Glutamatergic neuron (in vitro differentiated cells): ENCODE measurements around the gene UBE2E1. TPM values are rescaled to one million over a fixed set of nuclear protein-coding genes. Genes with fewer than 3 reads are reported as not detected.

ENCODE experiments used
- DNase-seq: peaks from one replicate; pipeline ENCODE4 v3.0.0; 2022
- H3K27ac Mint-ChIP-seq: one replicate; pipeline ENCODE4 v1.8.0; 2020; ENCODE audit warnings: mild to moderate bottlenecking, mixed read lengths, inconsistent platforms; ENCODE audit not compliant: unreplicated experiment
- H3K27me3 Mint-ChIP-seq: one replicate; pipeline ENCODE4 v1.8.0; 2020; ENCODE audit warnings: mild to moderate bottlenecking, moderate library complexity, mixed read lengths, inconsistent platforms; ENCODE audit not compliant: unreplicated experiment
- H3K36me3 Mint-ChIP-seq: one replicate; pipeline ENCODE4 v1.8.0; 2020; ENCODE audit warnings: mild to moderate bottlenecking, mixed read lengths, inconsistent platforms; ENCODE audit not compliant: unreplicated experiment
- H3K4me1 Mint-ChIP-seq: one replicate; pipeline ENCODE4 v1.8.0; 2020; ENCODE audit warnings: mild to moderate bottlenecking, low read depth, mixed read lengths, inconsistent platforms; ENCODE audit not compliant: unreplicated experiment
- H3K4me3 Mint-ChIP-seq: one replicate; pipeline ENCODE4 v1.8.0; 2020; ENCODE audit warnings: mild to moderate bottlenecking, mixed read lengths, inconsistent platforms; ENCODE audit not compliant: unreplicated experiment
- H3K9me3 Mint-ChIP-seq: one replicate; pipeline ENCODE4 v1.8.0; 2020; ENCODE audit warnings: mild to moderate bottlenecking, moderate library complexity, mixed read lengths, inconsistent platforms; ENCODE audit not compliant: unreplicated experiment
- total RNA-seq: library from RNA; stranded (reverse); fragmentation: NEBNext Ultra II Directional; extraction: Animal tissue kit (Norgen Biotek cat#: 25700); gene quantifications from one replicate; pipeline ENCODE4 v1.2.1, GENCODE V29; 2021; ENCODE audit not compliant: unreplicated experiment
- TF ChIP-seq, protein P1 (sequence below): fragments of 200-600 bp; sonication (generic); IDR thresholded peaks from one replicate; pipeline ENCODE4 v1.5.0; 2021; ENCODE audit not compliant: partially characterized antibody, unreplicated experiment

The UBE2E1 gene
- total RNA-seq, 1 donor from 2014 or later = 74.2 TPM

DNA sequence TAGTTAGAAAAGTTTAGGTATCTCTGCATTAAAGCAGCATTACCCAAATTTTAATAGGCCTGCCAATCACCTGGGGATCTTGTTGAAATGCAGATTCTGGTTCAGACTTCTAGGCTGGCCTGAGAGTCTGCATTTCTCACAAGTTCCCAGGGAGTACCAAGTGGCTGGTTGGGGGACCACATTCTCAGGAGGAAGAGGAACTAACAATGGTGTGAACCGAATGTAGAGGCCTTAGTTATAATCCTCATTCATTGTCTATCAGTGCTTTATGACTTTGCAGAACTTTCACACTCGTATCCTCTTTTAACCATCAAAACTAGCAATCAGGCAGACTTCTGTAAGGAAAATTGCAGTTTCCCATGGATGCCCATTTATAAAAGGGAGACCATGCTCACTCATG is 38.2 kb upstream of the UBE2E1 start:
- peaks cover 1% of the 10 kb centered on the region for H3K4me1 Mint-ChIP-seq
- no peak for DNase-seq
- no peaks in the 10 kb centered on the region for H3K27me3 Mint-ChIP-seq
- H3K4me3 Mint-ChIP-seq = no peak overlapping the region
- no peaks in the 10 kb centered on the region for H3K36me3 Mint-ChIP-seq
- H3K9me3 Mint-ChIP-seq = no peaks in the 10 kb centered on the region
- TF ChIP-seq, protein P1, sequence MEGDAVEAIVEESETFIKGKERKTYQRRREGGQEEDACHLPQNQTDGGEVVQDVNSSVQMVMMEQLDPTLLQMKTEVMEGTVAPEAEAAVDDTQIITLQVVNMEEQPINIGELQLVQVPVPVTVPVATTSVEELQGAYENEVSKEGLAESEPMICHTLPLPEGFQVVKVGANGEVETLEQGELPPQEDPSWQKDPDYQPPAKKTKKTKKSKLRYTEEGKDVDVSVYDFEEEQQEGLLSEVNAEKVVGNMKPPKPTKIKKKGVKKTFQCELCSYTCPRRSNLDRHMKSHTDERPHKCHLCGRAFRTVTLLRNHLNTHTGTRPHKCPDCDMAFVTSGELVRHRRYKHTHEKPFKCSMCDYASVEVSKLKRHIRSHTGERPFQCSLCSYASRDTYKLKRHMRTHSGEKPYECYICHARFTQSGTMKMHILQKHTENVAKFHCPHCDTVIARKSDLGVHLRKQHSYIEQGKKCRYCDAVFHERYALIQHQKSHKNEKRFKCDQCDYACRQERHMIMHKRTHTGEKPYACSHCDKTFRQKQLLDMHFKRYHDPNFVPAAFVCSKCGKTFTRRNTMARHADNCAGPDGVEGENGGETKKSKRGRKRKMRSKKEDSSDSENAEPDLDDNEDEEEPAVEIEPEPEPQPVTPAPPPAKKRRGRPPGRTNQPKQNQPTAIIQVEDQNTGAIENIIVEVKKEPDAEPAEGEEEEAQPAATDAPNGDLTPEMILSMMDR = no peak
- H3K27ac Mint-ChIP-seq = no peak overlapping the region

GRCh38 chr3:23775254-23775909 is 30.4 kb upstream of the UBE2E1 start:
- DNase-seq = no peak
- TF ChIP-seq, protein P1 = no peak
- Mint-ChIP-seq H3K27me3 (peaks cover 6% of the 10 kb centered on the region), H3K9me3 (no peaks in the 10 kb centered on the region), H3K4me3 (no peak overlapping the region), H3K36me3 (no peaks in the 10 kb centered on the region), H3K27ac (no peak overlapping the region), H3K4me1 (peaks cover 14% of the 10 kb centered on the region)

GRCh38 chr3:23776352-23776891 is 29.3 kb upstream of the UBE2E1 start:
- DNase-seq = no peak
- Mint-ChIP-seq H3K36me3 (no peaks in the 10 kb centered on the region), H3K4me3 (no peak overlapping the region), H3K27ac (peak overlapping the region; percentile 76), H3K4me1 (peaks cover 14% of the 10 kb centered on the region), H3K9me3 (no peaks in the 10 kb centered on the region), H3K27me3 (peaks cover 7% of the 10 kb centered on the region)
- TF ChIP-seq, protein P1 = no peak

- peaks cover 9% of the 10 kb centered on the region for H3K27me3 Mint-ChIP-seq
- peaks cover 2% of the 10 kb centered on the region for H3K9me3 Mint-ChIP-seq
- peaks cover 14% of the 10 kb centered on the region for H3K4me1 Mint-ChIP-seq
- DNase-seq = no peak
- H3K36me3 Mint-ChIP-seq = no peaks in the 10 kb centered on the region
- TF ChIP-seq, protein P1 = no peak
- H3K27ac Mint-ChIP-seq = no peak overlapping the region
- H3K4me3 Mint-ChIP-seq = no peak overlapping the region
Measured at GRCh38 chr3:23778446-23778845, 27.3 kb upstream of the UBE2E1 start.

GRCh38 chr3:23779841-23780240 is 25.9 kb upstream of the UBE2E1 start:
- no peak overlapping the region for H3K27ac Mint-ChIP-seq
- no peaks in the 10 kb centered on the region for H3K36me3 Mint-ChIP-seq
- H3K4me1 Mint-ChIP-seq = peaks cover 14% of the 10 kb centered on the region
- TF ChIP-seq, protein P1 = no peak
- H3K9me3 Mint-ChIP-seq = peaks cover 2% of the 10 kb centered on the region
- no peak for DNase-seq
- H3K27me3 Mint-ChIP-seq = peaks cover 9% of the 10 kb centered on the region
- H3K4me3 Mint-ChIP-seq = no peak overlapping the region
